Progenitor cell of endocrine pancreas (in vitro differentiated cells): ENCODE results near the gene PTER. TPM values are rescaled to one million over a fixed set of nuclear protein-coding genes. Genes with fewer than 3 reads are reported as not detected.

Experiments
- DNase-seq: peaks from one replicate; pipeline ENCODE4 v3.0.0; 2021; ENCODE audit warnings: low spot score; ENCODE audit not compliant: unreplicated experiment
- H3K27ac Mint-ChIP-seq: 2 replicates; pipeline ENCODE4 v1.8.0; 2021; ENCODE audit warnings: mild to moderate bottlenecking, moderate library complexity, mixed read lengths
- H3K27me3 Mint-ChIP-seq: 2 replicates; pipeline ENCODE4 v1.8.0; 2021; ENCODE audit warnings: mixed read lengths
- H3K36me3 Mint-ChIP-seq: 2 replicates; pipeline ENCODE4 v1.8.0; 2022; ENCODE audit warnings: mixed read lengths; ENCODE audit not compliant: insufficient read depth
- H3K4me1 Mint-ChIP-seq: 2 replicates; pipeline ENCODE4 v1.8.0; 2021; ENCODE audit warnings: low read depth, mixed read lengths
- H3K4me3 Mint-ChIP-seq: 2 replicates; pipeline ENCODE4 v1.8.0; 2021; ENCODE audit warnings: low read depth, mild to moderate bottlenecking, moderate library complexity, mixed read lengths
- H3K9me3 Mint-ChIP-seq: 2 replicates; pipeline ENCODE4 v1.8.0; 2021; ENCODE audit warnings: low read depth, mixed read lengths
- CTCF ChIP-seq: fragments of 200-600 bp; sonication (generic); IDR thresholded peaks from one replicate; pipeline ENCODE4 v1.5.0; 2021; ENCODE audit warnings: antibody characterized with exemption, mild to moderate bottlenecking; ENCODE audit not compliant: unreplicated experiment
- total RNA-seq: library from RNA; stranded (reverse); gene quantifications from 2 replicates; pipeline ENCODE4 v1.2.1, GENCODE V29; 2021

PTER gene
- total RNA-seq, 1 donor from 2014 or later: 9.2 TPM

- DNase-seq: no peak
- no peak overlapping the region for H3K4me3 Mint-ChIP-seq
- H3K4me1 Mint-ChIP-seq: no peaks in the 10 kb centered on the region
- H3K27me3 Mint-ChIP-seq: no peaks in the 10 kb centered on the region
- no peaks in the 10 kb centered on the region for H3K9me3 Mint-ChIP-seq
- TF ChIP-seq CTCF: no peak
- no peak overlapping the region for H3K27ac Mint-ChIP-seq
- H3K36me3 Mint-ChIP-seq: peaks cover 5% of the 10 kb centered on the region
Measured at GRCh38 chr10:16483241-16483917, 46.6 kb downstream of the PTER start.

GRCh38 chr10:16490511-16490910 is 53.7 kb downstream of the PTER start:
- TF ChIP-seq CTCF: no peak

GRCh38 chr10:16491933-16492332 is 55.1 kb downstream of the PTER start:
- Mint-ChIP-seq H3K27me3 (no peaks in the 10 kb centered on the region), H3K4me3 (no peak overlapping the region), H3K36me3 (peaks cover 9% of the 10 kb centered on the region), H3K4me1 (peaks cover 16% of the 10 kb centered on the region), H3K27ac (no peak overlapping the region), H3K9me3 (peaks cover 7% of the 10 kb centered on the region)
- no peak for DNase-seq
- TF ChIP-seq CTCF: no peak

More at GRCh38 chr10:16490511-16490910, 53.7 kb downstream of the PTER start:
- Mint-ChIP-seq H3K27ac (no peak overlapping the region), H3K4me1 (peaks cover 9% of the 10 kb centered on the region), H3K4me3 (no peak overlapping the region), H3K36me3 (peaks cover 12% of the 10 kb centered on the region), H3K27me3 (no peaks in the 10 kb centered on the region), H3K9me3 (peaks cover 7% of the 10 kb centered on the region)
- DNase-seq: no peak

GRCh38 chr10:16493884-16494536 is 57.2 kb downstream of the PTER start:
- no peak for TF ChIP-seq CTCF
- H3K4me1 Mint-ChIP-seq: peaks cover 16% of the 10 kb centered on the region
- peaks cover 6% of the 10 kb centered on the region for H3K36me3 Mint-ChIP-seq
- no peak for DNase-seq
- H3K27ac Mint-ChIP-seq: no peak overlapping the region
- H3K9me3 Mint-ChIP-seq: peaks cover 4% of the 10 kb centered on the region
- H3K4me3 Mint-ChIP-seq: no peak overlapping the region
- H3K27me3 Mint-ChIP-seq: no peaks in the 10 kb centered on the region

GRCh38 chr10:16497911-16498310 is 61.1 kb downstream of the PTER start:
- no peaks in the 10 kb centered on the region for H3K9me3 Mint-ChIP-seq
- no peaks in the 10 kb centered on the region for H3K27me3 Mint-ChIP-seq

More at GRCh38 chr10:16497911-16498310, 61.1 kb downstream of the PTER start:
- TF ChIP-seq CTCF: no peak
- Mint-ChIP-seq H3K27ac (no peak overlapping the region), H3K4me1 (peaks cover 7% of the 10 kb centered on the region), H3K36me3 (peaks cover 2% of the 10 kb centered on the region), H3K4me3 (no peak overlapping the region)
- no peak for DNase-seq
